DOHH2 (cell line): ENCODE results near the gene ZBTB24.

Source experiments
- H3F3A ChIP-seq: fragments of 200-600 bp; sonication (generic), shearing (Covaris generic); 2 replicates; pipeline ENCODE4 v1.6.0; 2016; ENCODE audit warnings: antibody characterized with exemption, mild to moderate bottlenecking; ENCODE audit not compliant: control insufficient read depth, insufficient read depth
- H3K27ac ChIP-seq: fragments of 200-600 bp; sonication (generic); 2 replicates; pipeline ENCODE4 v1.5.1; 2014; ENCODE audit warnings: low read depth, mild to moderate bottlenecking, low read length, moderate library complexity
- H3K27me3 ChIP-seq: fragments of 200-600 bp; sonication (generic); 2 replicates; pipeline ENCODE4 v1.6.1; 2014; ENCODE audit warnings: mild to moderate bottlenecking, low read length, mixed read lengths; ENCODE audit not compliant: control insufficient read depth
- H3K36me3 ChIP-seq: fragments of 200-600 bp; sonication (generic); 2 replicates; pipeline ENCODE4 v1.6.1; 2014; ENCODE audit warnings: mild to moderate bottlenecking, low read length, moderate library complexity, mixed read lengths; ENCODE audit not compliant: control insufficient read depth
- H3K4me1 ChIP-seq: fragments of 200-600 bp; sonication (generic); 2 replicates; pipeline ENCODE4 v1.6.1; 2014; ENCODE audit warnings: mild to moderate bottlenecking, low read length, mixed read lengths; ENCODE audit not compliant: control insufficient read depth
- H3K4me2 ChIP-seq: fragments of 200-600 bp; sonication (generic); 2 replicates; pipeline ENCODE4 v1.6.0; 2014; ENCODE audit warnings: mild to moderate bottlenecking, low read length, moderate library complexity
- H3K4me3 ChIP-seq: fragments of 200-600 bp; sonication (generic); 2 replicates; pipeline ENCODE4 v1.5.1; 2014; ENCODE audit warnings: mild to moderate bottlenecking, low read length, mixed read lengths
- H3K79me2 ChIP-seq: fragments of 200-600 bp; sonication (generic); 2 replicates; pipeline ENCODE4 v1.6.1; 2014; ENCODE audit warnings: mild to moderate bottlenecking, low read length, mixed read lengths; ENCODE audit not compliant: control insufficient read depth
- H3K9me2 ChIP-seq: fragments of 200-600 bp; sonication (generic); replicated peaks from 2 replicates; pipeline ENCODE4 v1.6.1; 2014; ENCODE audit warnings: mild to moderate bottlenecking, low read length, mixed read lengths; ENCODE audit not compliant: control insufficient read depth
- H3K9me3 ChIP-seq: fragments of 200-600 bp; sonication (generic); 2 replicates; pipeline ENCODE4 v1.6.1; 2014; ENCODE audit warnings: antibody characterized with exemption, low read length, mixed read lengths; ENCODE audit not compliant: control insufficient read depth, insufficient read depth
- H4K20me1 ChIP-seq: fragments of 200-600 bp; sonication (generic); 2 replicates; pipeline ENCODE4 v1.6.0; 2014; ENCODE audit warnings: low read depth, mild to moderate bottlenecking, antibody characterized with exemption, low read length, moderate library complexity; ENCODE audit not compliant: control insufficient read depth, insufficient read depth
- EZH2phosphoT487 ChIP-seq: fragments of 200-600 bp; sonication (generic); IDR thresholded peaks from 2 replicates; pipeline ENCODE4 v1.6.1; 2017; ENCODE audit warnings: borderline replicate concordance, mild to moderate bottlenecking, antibody characterized with exemption, low read length, moderate library complexity, mixed read lengths
- TF ChIP-seq, protein P1 (sequence below): fragments of 200-600 bp; sonication (generic); IDR thresholded peaks from one replicate; pipeline ENCODE4 v1.5.1; 2014; ENCODE audit warnings: antibody characterized with exemption, mild to moderate bottlenecking, low read depth, low read length; ENCODE audit not compliant: poor library complexity, severe bottlenecking

ZBTB24 gene

DNA sequence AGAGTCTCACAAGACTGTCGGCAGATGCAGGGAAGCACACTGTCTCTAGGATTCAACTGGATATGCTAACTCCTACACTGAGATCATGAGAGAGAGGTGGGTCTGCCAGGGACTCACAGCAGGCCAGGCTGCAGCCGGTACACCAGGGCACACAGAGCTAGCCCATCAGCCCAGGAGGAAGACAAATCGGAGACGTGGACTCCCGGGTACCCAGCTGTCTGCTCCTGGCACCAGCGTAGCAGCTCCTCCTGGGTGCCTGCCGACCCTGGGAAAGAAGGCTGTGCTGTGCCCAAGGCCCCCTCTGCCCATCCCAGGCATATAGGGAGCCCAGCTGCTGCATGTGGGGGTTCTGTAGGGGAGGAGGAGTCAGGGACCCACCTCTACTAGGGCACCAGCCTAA, 34.4 kb downstream of the ZBTB24 start:
- Histone ChIP-seq H3K9me3 (no peaks in the 10 kb centered on the region), H3K9me2 (no peaks in the 10 kb centered on the region), H3K79me2 (peaks cover 5% of the 10 kb centered on the region), H3K4me1 (peaks cover 41% of the 10 kb centered on the region), H4K20me1 (no peaks in the 10 kb centered on the region), H3K36me3 (peaks cover 66% of the 10 kb centered on the region), H3K4me2 (no peak overlapping the region), H3K4me3 (no peak overlapping the region), H3K27ac (no peak overlapping the region), H3K27me3 (no peaks in the 10 kb centered on the region), H3F3A (no peaks in the 10 kb centered on the region)
- TF ChIP-seq, protein P1, sequence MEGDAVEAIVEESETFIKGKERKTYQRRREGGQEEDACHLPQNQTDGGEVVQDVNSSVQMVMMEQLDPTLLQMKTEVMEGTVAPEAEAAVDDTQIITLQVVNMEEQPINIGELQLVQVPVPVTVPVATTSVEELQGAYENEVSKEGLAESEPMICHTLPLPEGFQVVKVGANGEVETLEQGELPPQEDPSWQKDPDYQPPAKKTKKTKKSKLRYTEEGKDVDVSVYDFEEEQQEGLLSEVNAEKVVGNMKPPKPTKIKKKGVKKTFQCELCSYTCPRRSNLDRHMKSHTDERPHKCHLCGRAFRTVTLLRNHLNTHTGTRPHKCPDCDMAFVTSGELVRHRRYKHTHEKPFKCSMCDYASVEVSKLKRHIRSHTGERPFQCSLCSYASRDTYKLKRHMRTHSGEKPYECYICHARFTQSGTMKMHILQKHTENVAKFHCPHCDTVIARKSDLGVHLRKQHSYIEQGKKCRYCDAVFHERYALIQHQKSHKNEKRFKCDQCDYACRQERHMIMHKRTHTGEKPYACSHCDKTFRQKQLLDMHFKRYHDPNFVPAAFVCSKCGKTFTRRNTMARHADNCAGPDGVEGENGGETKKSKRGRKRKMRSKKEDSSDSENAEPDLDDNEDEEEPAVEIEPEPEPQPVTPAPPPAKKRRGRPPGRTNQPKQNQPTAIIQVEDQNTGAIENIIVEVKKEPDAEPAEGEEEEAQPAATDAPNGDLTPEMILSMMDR: no peak
- no peak for TF ChIP-seq EZH2phosphoT487

DNA sequence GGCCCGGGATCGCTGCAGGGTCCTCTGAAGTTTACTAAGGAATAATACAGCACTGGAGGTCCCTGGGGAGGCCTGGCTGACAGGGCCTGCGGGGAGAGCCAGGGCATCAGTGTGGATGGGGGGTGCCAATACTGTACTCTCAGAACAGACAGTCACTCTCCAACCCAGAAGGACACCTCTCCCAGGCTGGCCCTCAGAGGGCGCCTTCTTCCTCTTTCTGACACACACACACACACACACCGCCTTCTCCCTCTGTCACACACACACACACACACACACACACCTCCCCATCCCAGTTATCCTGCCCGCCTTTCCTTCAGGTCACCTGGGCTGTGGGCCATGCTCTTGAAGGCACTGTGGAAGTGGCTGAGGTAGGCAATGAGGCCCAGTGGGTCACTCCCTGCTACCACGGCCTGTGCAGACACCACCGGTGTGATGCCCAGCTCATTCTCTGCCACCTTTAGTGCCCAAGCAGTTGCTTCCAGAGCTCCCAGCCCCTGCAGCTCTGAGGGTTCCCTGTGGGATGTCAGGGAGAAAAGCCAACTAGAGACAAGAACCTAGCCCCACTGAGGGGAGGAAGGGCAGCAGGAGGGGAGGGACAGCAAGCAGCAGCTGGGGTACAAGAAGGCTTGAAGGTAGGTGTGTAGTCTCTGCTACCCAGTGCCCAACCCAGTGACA, 35.0 kb downstream of the ZBTB24 start:
- Histone ChIP-seq H3K9me3 (no peaks in the 10 kb centered on the region), H3K4me2 (no peak overlapping the region), H3K27ac (no peak overlapping the region), H3K9me2 (no peaks in the 10 kb centered on the region), H3K27me3 (no peaks in the 10 kb centered on the region), H3K4me3 (no peak overlapping the region), H3K4me1 (peaks cover 35% of the 10 kb centered on the region), H4K20me1 (no peaks in the 10 kb centered on the region), H3K36me3 (peaks cover 66% of the 10 kb centered on the region), H3K79me2 (no peaks in the 10 kb centered on the region), H3F3A (no peaks in the 10 kb centered on the region)
- TF ChIP-seq EZH2phosphoT487: no peak
- TF ChIP-seq, protein P1: no peak

DNA sequence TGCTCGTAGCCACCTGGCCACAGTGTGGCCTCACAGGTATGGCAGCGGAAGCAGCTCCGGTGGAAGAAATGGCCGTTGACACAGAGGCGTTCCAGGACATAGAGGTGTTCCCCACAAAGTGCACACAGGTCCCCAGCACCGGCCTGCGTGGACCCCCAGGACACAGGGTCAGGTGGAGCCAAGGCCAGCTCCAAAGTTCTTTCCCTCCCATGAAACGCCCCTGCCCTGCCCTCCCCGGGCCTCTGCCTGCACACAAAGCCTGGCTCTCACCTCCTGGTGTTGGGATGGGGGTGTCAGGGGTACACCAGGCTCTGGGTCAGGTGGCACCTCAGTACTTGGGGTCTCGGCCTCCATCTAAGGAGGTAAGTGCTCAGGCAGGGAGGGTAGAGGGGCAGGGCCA, 35.9 kb downstream of the ZBTB24 start:
- no peaks in the 10 kb centered on the region for H3F3A ChIP-seq
- H3K36me3 ChIP-seq: peaks cover 69% of the 10 kb centered on the region
- H3K27me3 ChIP-seq: no peaks in the 10 kb centered on the region
- no peak for TF ChIP-seq EZH2phosphoT487
- TF ChIP-seq, protein P1: no peak
- no peaks in the 10 kb centered on the region for H3K9me3 ChIP-seq
- no peaks in the 10 kb centered on the region for H3K9me2 ChIP-seq
- no peak overlapping the region for H3K27ac ChIP-seq
- peaks cover 5% of the 10 kb centered on the region for H3K79me2 ChIP-seq
- H3K4me2 ChIP-seq: no peak overlapping the region
- peaks cover 1% of the 10 kb centered on the region; the same call in 1 of the 2 replicates for H4K20me1 ChIP-seq
- peaks cover 30% of the 10 kb centered on the region for H3K4me1 ChIP-seq
- H3K4me3 ChIP-seq: no peak overlapping the region
